HepG2 (cell line): ENCODE measurements around the gene SHCBP1L. TPM values are rescaled to one million over a fixed set of nuclear protein-coding genes. Genes with fewer than 3 reads are reported as not detected.

Source experiments
- ATAC-seq: fragments of 200-7000 bp; cut with Tn5 transposase; 3 replicates; pipeline ENCODE4 v1.9.1; 2020; ENCODE audit warnings: mild to moderate bottlenecking, moderate library complexity
- BruUV-seq: library from RNA; stranded (reverse); fragments of 400-500 nt; replicated peaks from 2 replicates; lab custom pipeline; 2021; lab: Mats Ljungman, UMichigan
- CTCF ChIA-PET: fragments of 300-600 bp; formaldehyde crosslinking; extraction: SDS; loops from one replicate; lab custom pipeline; 2021; ENCODE audit warnings: low total read pairs, inconsistent platforms, low intra/inter-chr PET ratio; lab: Yijun Ruan, JAX
- POLR2A ChIA-PET: fragments of 350-600 bp; sonication (Branson Sonifier 250); formaldehyde crosslinking; loops from one replicate; lab custom pipeline; 2020; ENCODE audit warnings: antibody characterized with exemption, inconsistent platforms; lab: Yijun Ruan, JAX
- DNase-seq: peaks from one replicate; pipeline ENCODE4 v3.0.0-alpha.2; 2015; ENCODE audit warnings: low spot score
- FAIRE-seq: peaks from 3 replicates; lab custom pipeline; 2011; peaks lifted over from hg19 to GRCh38; lab: Jason Lieb, UNC
- H2AFZ ChIP-seq: one replicate; pipeline ENCODE4 v1.6.1; 2011; ENCODE audit warnings: low read length, inconsistent platforms
- H3K27ac ChIP-seq: fragments of 300-600 bp; 3 replicates; pipeline ENCODE4 v1.8.0; 2011; ENCODE audit warnings: mixed run types, mild to moderate bottlenecking, mixed read lengths, low read length, inconsistent platforms; ENCODE audit not compliant: insufficient read depth; ENCODE audit errors: extremely low read length
- H3K27me3 ChIP-seq, 2 experiments: fragments of 200-600 bp in 1 of 2; 2 replicates in 1 of 2; 3 replicates in 1 of 2; pipeline versions ENCODE4 v1.6.0 to v1.8.0; 2011; ENCODE audit warnings: low read length in 2 of 2, mild to moderate bottlenecking in 2 of 2, moderate library complexity in 2 of 2, inconsistent platforms in 1 of 2; ENCODE audit not compliant: insufficient read depth in 2 of 2, control insufficient read depth in 1 of 2
- H3K36me3 ChIP-seq, 2 experiments: fragments of 200-600 bp in 1 of 2; replicated peaks in 1 of 2; 2 replicates in 1 of 2; 3 replicates in 1 of 2; pipeline versions ENCODE4 v1.5.1 to v1.8.0; 2011; ENCODE audit warnings: low read length in 2 of 2, inconsistent platforms in 1 of 2; ENCODE audit not compliant: insufficient read depth in 2 of 2, control insufficient read depth in 1 of 2
- H3K4me1 ChIP-seq: 2 replicates; pipeline ENCODE4 v1.5.1; 2012; ENCODE audit warnings: low read length, inconsistent platforms; ENCODE audit not compliant: insufficient read depth
- H3K4me2 ChIP-seq: 2 replicates; pipeline ENCODE4 v1.6.0; 2011; ENCODE audit warnings: low read depth, low read length, inconsistent platforms
- H3K4me3 ChIP-seq, 3 experiments: fragments of 200-600 bp in 1 of 3; sonication (generic), shearing (Covaris generic) in 1 of 3; replicated peaks in 1 of 3; 2 replicates each; pipeline ENCODE4 v1.5.1; 2011 to 2016; ENCODE audit warnings: low read length in 3 of 3, inconsistent platforms in 2 of 3, low read depth in 2 of 3, mild to moderate bottlenecking in 2 of 3, control low read depth in 1 of 3, mixed read lengths in 1 of 3; ENCODE audit not compliant: insufficient read depth in 1 of 3
- H3K79me2 ChIP-seq: one replicate; pipeline ENCODE4 v1.6.1; 2011; ENCODE audit warnings: low read length, inconsistent platforms; ENCODE audit not compliant: insufficient read depth
- H3K9ac ChIP-seq: 2 replicates; pipeline ENCODE4 v1.6.0; 2011; ENCODE audit warnings: mild to moderate bottlenecking, low read depth, low read length, inconsistent platforms; ENCODE audit not compliant: insufficient read depth
- H3K9me3 ChIP-seq: 2 replicates; pipeline ENCODE4 v1.5.1; 2012; ENCODE audit warnings: mild to moderate bottlenecking, low read length
- H4K20me1 ChIP-seq: 2 replicates; pipeline ENCODE4 v1.6.0; 2011; ENCODE audit warnings: inconsistent platforms, mild to moderate bottlenecking, low read length, moderate library complexity; ENCODE audit not compliant: insufficient read depth
- KDM4B ChIP-seq: sonication (generic); formaldehyde crosslinking; IDR thresholded peaks from 2 replicates; pipeline ENCODE4 v1.4.0; 2020; ENCODE audit warnings: missing genetic modification reagents
- ZNF101 ChIP-seq: sonication (generic); formaldehyde crosslinking; IDR thresholded peaks from 2 replicates; pipeline ENCODE4 v1.4.0; 2020; ENCODE audit warnings: mild to moderate bottlenecking, low read depth, missing genetic modification reagents, borderline replicate concordance
- ZNF30 ChIP-seq: sonication (generic); formaldehyde crosslinking; IDR thresholded peaks from 2 replicates; pipeline ENCODE4 v1.5.0; 2020; ENCODE audit warnings: mild to moderate bottlenecking, missing genetic modification reagents
- ZNF607 ChIP-seq: sonication (generic); formaldehyde crosslinking; IDR thresholded peaks from 2 replicates; pipeline ENCODE4 v1.5.1; 2020; ENCODE audit warnings: missing genetic modification reagents, mild to moderate bottlenecking, borderline replicate concordance
- WGBS: methylation state at CpG from one replicate; pipeline ENCODE4 v1.1.6; 2017; ENCODE audit warnings: low lambda C conversion rate; 5-methylcytosine and 5-hydroxymethylcytosine counted together
- in situ Hi-C: cut with HindIII; loops from 2 replicates; pipeline ENCODE4 v1.10.0; 2017; ENCODE audit warnings: low pct_unique_long_range_greater_than_20kb; ENCODE audit not compliant: extremely low pct_ligation_motif_present
- intact Hi-C: fragments of 100-400 bp; cut with micrococcal nuclease; formaldehyde crosslinking; loops from one replicate; pipeline ENCODE4 v1.10.0; 2022; ENCODE audit not compliant: unreplicated experiment
- polyA plus RNA-seq, 8 experiments: library from polyadenylated mRNA; depleted of rRNA in 3 of 8; stranded (reverse) in 7 of 8; unstranded in 1 of 8; fragments of >200 nt; fragmentation: Illumina TruSeq in 4 of 8; extraction: Trizol in 4 of 8; gene quantifications; 2 replicates each; pipeline versions ENCODE4 v1.2.1 to v1.2.3, GENCODE V29; 2011 to 2016; ENCODE audit warnings: low read depth in 4 of 8, missing spikeins in 1 of 8, mixed read lengths in 1 of 8; ENCODE audit not compliant: insufficient read depth in 1 of 8
- total RNA-seq, 5 experiments: library from RNA; depleted of rRNA; stranded (reverse); fragments of >200 nt; fragmentation: Illumina TruSeq; extraction: Trizol; gene quantifications; 2 replicates each; pipeline ENCODE4 v1.2.3, GENCODE V29; 2016; ENCODE audit warnings: low read depth in 1 of 5
- TF ChIP-seq, protein P1 (sequence below): sonication (generic); formaldehyde crosslinking; IDR thresholded peaks from 2 replicates; pipeline ENCODE4 v1.4.0; 2020; ENCODE audit warnings: missing genetic modification reagents, borderline replicate concordance

SHCBP1L gene
- total and polyA plus RNA-seq, 2 of the 13 experiments (the other 11 are each of a cell fraction or from before 2014, with no cell fraction given) = not detected

DNA sequence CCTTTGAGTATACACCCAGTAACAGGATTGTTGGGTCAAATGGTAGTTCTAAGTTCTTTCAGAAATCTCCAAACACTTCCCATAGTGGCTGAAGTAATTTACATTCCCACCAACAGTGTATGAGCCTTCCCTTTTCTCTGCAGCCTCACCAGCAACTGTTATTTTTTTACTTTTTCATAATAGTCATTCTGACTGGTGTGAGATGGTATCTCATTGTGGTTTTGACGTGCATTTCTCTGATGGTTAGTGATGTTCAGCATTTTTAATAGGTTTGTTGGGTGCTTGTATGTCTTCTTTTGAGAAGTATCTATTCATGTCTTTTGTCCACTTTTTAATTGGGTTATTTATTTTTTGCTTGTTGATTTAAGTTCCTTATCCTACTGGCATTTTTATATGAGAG lies 43.9 kb upstream of the SHCBP1L start:
- WGBS = 0% methylated on average over 1 of the region's 1 CpG
- CTCF ChIA-PET = no interaction called here
- H2AFZ ChIP-seq = no peak overlapping the region

DNA sequence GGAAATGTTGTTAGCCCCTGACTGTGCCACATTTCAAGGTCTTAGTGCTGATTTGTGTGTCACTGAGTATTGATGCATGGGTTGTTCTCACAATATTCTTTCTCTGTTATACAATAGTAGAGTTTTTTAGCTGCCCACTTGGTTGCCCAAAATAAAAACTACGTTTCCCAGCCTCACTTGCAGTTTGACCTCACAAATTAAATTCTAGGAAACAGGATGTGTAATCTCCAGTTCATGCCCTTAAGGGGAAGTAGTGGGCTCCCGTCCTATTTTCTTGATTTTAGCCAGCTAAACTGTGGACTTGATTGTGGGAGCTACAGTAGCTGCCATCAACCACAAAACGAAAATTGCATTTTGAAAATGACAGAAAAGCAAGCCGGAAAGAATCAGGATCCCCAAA lies 42.9 kb upstream of the SHCBP1L start:
- no peaks in the 10 kb centered on the region for H3K79me2 ChIP-seq
- no peaks in the 10 kb centered on the region for H3K27me3 ChIP-seq
- H3K36me3 ChIP-seq = no peaks in the 10 kb centered on the region
- no peak for ATAC-seq
- no peak for DNase-seq
- CTCF ChIA-PET = no interaction called here
- no peaks in the 10 kb centered on the region for H3K9me3 ChIP-seq
- FAIRE-seq = no peak
- in situ Hi-C loops = no loop called here
- WGBS = 34% methylated on average over 4 of the region's 4 CpGs
- no peak overlapping the region for H3K4me2 ChIP-seq
- no peak overlapping the region for H3K9ac ChIP-seq
- no peaks in the 10 kb centered on the region for H4K20me1 ChIP-seq
- no peaks in the 10 kb centered on the region for H3K4me1 ChIP-seq
- H3K27ac ChIP-seq = no peak overlapping the region
- POLR2A ChIA-PET = no interaction called here
- no peak overlapping the region for H2AFZ ChIP-seq
- intact Hi-C loops = no loop called here
- BruUV-seq = no TSS peak
- H3K4me3 ChIP-seq = no peak overlapping the region
- TF ChIP-seq KDM4B = no peak
- no peak for TF ChIP-seq ZNF101 (CRISPR knock-in tag)

More for the DNA sequence above, 43.9 kb upstream of the SHCBP1L start:
- TF ChIP-seq ZNF30 (CRISPR knock-in tag) (no peak), ZNF607 (CRISPR knock-in tag) (no peak)
- TF ChIP-seq, protein P1, sequence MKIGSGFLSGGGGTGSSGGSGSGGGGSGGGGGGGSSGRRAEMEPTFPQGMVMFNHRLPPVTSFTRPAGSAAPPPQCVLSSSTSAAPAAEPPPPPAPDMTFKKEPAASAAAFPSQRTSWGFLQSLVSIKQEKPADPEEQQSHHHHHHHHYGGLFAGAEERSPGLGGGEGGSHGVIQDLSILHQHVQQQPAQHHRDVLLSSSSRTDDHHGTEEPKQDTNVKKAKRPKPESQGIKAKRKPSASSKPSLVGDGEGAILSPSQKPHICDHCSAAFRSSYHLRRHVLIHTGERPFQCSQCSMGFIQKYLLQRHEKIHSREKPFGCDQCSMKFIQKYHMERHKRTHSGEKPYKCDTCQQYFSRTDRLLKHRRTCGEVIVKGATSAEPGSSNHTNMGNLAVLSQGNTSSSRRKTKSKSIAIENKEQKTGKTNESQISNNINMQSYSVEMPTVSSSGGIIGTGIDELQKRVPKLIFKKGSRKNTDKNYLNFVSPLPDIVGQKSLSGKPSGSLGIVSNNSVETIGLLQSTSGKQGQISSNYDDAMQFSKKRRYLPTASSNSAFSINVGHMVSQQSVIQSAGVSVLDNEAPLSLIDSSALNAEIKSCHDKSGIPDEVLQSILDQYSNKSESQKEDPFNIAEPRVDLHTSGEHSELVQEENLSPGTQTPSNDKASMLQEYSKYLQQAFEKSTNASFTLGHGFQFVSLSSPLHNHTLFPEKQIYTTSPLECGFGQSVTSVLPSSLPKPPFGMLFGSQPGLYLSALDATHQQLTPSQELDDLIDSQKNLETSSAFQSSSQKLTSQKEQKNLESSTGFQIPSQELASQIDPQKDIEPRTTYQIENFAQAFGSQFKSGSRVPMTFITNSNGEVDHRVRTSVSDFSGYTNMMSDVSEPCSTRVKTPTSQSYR (CRISPR knock-in tag) = no peak
- DNase-seq (no peak), FAIRE-seq (no peak), ATAC-seq (no peak)
- no peaks in the 10 kb centered on the region for H3K79me2 ChIP-seq
- no peak overlapping the region for H3K4me2 ChIP-seq
- no peaks in the 10 kb centered on the region for H4K20me1 ChIP-seq
- H3K27ac ChIP-seq = no peak overlapping the region
- H3K27me3 ChIP-seq = no peaks in the 10 kb centered on the region
- H3K4me3 ChIP-seq = no peak overlapping the region
- POLR2A ChIA-PET = no interaction called here
- in situ Hi-C loops (no loop called here), intact Hi-C loops (no loop called here)
- no peaks in the 10 kb centered on the region for H3K36me3 ChIP-seq
- no peak overlapping the region for H3K9ac ChIP-seq
- no peaks in the 10 kb centered on the region for H3K9me3 ChIP-seq
- H3K4me1 ChIP-seq = no peaks in the 10 kb centered on the region
- no TSS peak for BruUV-seq
